Liver (tissue), 3 donors: ENCODE data around the gene FXYD2.

ENCODE experiments used
- ATF3 ChIP-seq: IDR thresholded peaks from 2 replicates; pipeline ENCODE4 v1.6.1; 2016; ENCODE audit warnings: antibody characterized with exemption
- CTCF ChIP-seq: fragments of 150-350 bp; IDR thresholded peaks from 2 replicates; pipeline ENCODE4 v1.5.1; 2017; ENCODE audit warnings: improper control_type of control experiment, low read depth, low read length; ENCODE audit not compliant: missing input control
- EGR1 ChIP-seq, 2 donors: IDR thresholded peaks; 2 replicates each; pipeline ENCODE4 v1.6.1; 2016 to 2018; ENCODE audit warnings: antibody characterized with exemption in 2 of 2, low read depth in 2 of 2
- GABPA ChIP-seq, 2 donors: IDR thresholded peaks in 1 of 2; conservative IDR thresholded peaks in 1 of 2; 2 replicates each; pipeline ENCODE4 v1.6.1; 2016; ENCODE audit warnings: antibody characterized with exemption in 2 of 2, mild to moderate bottlenecking in 1 of 2, moderate library complexity in 1 of 2
- HNF4G ChIP-seq: IDR thresholded peaks from 2 replicates; pipeline ENCODE4 v1.6.1; 2016; ENCODE audit warnings: antibody characterized with exemption
- JUND ChIP-seq, 2 donors: IDR thresholded peaks; 2 replicates each; pipeline ENCODE4 v1.6.1; 2016; ENCODE audit warnings: antibody characterized with exemption in 2 of 2
- MAX ChIP-seq: IDR thresholded peaks from 2 replicates; pipeline ENCODE4 v1.6.1; 2016; ENCODE audit warnings: antibody characterized with exemption
- RAD21 ChIP-seq, 2 donors: IDR thresholded peaks; 2 replicates each; pipeline ENCODE4 v1.6.1; 2016; ENCODE audit warnings: antibody characterized with exemption in 2 of 2, mild to moderate bottlenecking in 2 of 2
- REST ChIP-seq: IDR thresholded peaks from 2 replicates; pipeline ENCODE4 v1.6.1; 2016; ENCODE audit warnings: antibody characterized with exemption, mild to moderate bottlenecking
- TAF1 ChIP-seq: conservative IDR thresholded peaks from 2 replicates; pipeline ENCODE4 v1.6.1; 2016; ENCODE audit warnings: antibody characterized with exemption, mild to moderate bottlenecking
- YY1 ChIP-seq: IDR thresholded peaks from 2 replicates; pipeline ENCODE4 v1.6.1; 2016; ENCODE audit warnings: antibody characterized with exemption, mild to moderate bottlenecking
- ZBTB33 ChIP-seq: IDR thresholded peaks from 2 replicates; pipeline ENCODE4 v1.6.1; 2016; ENCODE audit warnings: antibody characterized with exemption
- donor health status: healthy.
- donor health status: healthy.

- TF ChIP-seq CTCF: no peak
- TF ChIP-seq TAF1: no peak
- no peak for TF ChIP-seq RAD21 (IDR thresholded peaks at IDR 0.05)
- no peak for TF ChIP-seq ZBTB33
- no peak for TF ChIP-seq REST
- no peak for TF ChIP-seq HNF4G
- no peak for TF ChIP-seq ATF3
- TF ChIP-seq GABPA (IDR thresholded peaks at IDR 0.05 in 1 of 2, conservative IDR thresholded peaks at IDR 0.05 in 1 of 2): no peak
- no peak for TF ChIP-seq YY1
- no peak for TF ChIP-seq JUND (IDR thresholded peaks at IDR 0.05)
- no peak for TF ChIP-seq MAX
- no peak for TF ChIP-seq EGR1 (IDR thresholded peaks at IDR 0.05; ENCODE audit: low read depth in 2 of 2)
Observed at GRCh38 chr11:117799634-117800033, 24.9 kb downstream of the FXYD2 start.
